ENCODE data around the gene PTPRCAP. TPM values are rescaled to one million over a fixed set of nuclear protein-coding genes. Genes with fewer than 3 reads are reported as not detected.

PTPRCAP gene
- total and polyA plus RNA-seq, 9 donors: 0.84 to 1.5 (median 1.2) TPM

GRCh38 chr11:67452141-67452952, 14.9 kb upstream of the PTPRCAP start, which contains the start of gene GPR152:
Gene GPR152 (minus strand): TSS chr11:67452729. CDS start chr11:67452724, 5 bp downstream.
- Histone ChIP-seq H3K4me3 (ENCODE audit: low read length) (no peak within 1 kb of the TSS), H3K27me3 (ENCODE audit: control insufficient read depth, insufficient read depth, low read length) (peaks cover 4% of the 10 kb centered on the region), H3K4me1 (ENCODE audit: control insufficient read depth, insufficient read depth, low read length) (peaks cover 9% of the 10 kb centered on the region), H3K27ac (ENCODE audit: low read length) (no peak within 1 kb of the TSS), H3K9me3 (replicated peaks; ENCODE audit: control insufficient read depth, low read depth, low read length) (no peaks in the 10 kb centered on the region), H3K36me3 (ENCODE audit: control insufficient read depth, insufficient read depth, low read length) (no peaks in the 10 kb centered on the region)
- WGBS (ENCODE audit: insufficient coverage): 76% methylated on average over 28 of the region's 33 CpGs
- DNase-seq: no peak

- Histone ChIP-seq H3K27ac (ENCODE audit: low read length) (no peak overlapping the region), H3K4me3 (ENCODE audit: low read length) (no peak overlapping the region), H3K4me1 (ENCODE audit: control insufficient read depth, insufficient read depth, low read length) (peaks cover 9% of the 10 kb centered on the region), H3K36me3 (ENCODE audit: control insufficient read depth, insufficient read depth, low read length) (no peaks in the 10 kb centered on the region), H3K9me3 (replicated peaks; ENCODE audit: control insufficient read depth, low read depth, low read length) (no peaks in the 10 kb centered on the region), H3K27me3 (ENCODE audit: control insufficient read depth, insufficient read depth, low read length) (peaks cover 4% of the 10 kb centered on the region)
- no peak for DNase-seq
- 86% methylated on average over 14 of the region's 14 CpGs for WGBS (ENCODE audit: insufficient coverage)
These were observed 14.1 kb upstream of the PTPRCAP start for GRCh38 chr11:67451658-67451976.

GRCh38 chr11:67450796-67451657, 13.5 kb upstream of the PTPRCAP start:
- Histone ChIP-seq H3K36me3 (ENCODE audit: control insufficient read depth, insufficient read depth, low read length) (no peaks in the 10 kb centered on the region), H3K27ac (ENCODE audit: low read length) (no peak overlapping the region), H3K27me3 (ENCODE audit: control insufficient read depth, insufficient read depth, low read length) (peaks cover 2% of the 10 kb centered on the region), H3K9me3 (replicated peaks; ENCODE audit: control insufficient read depth, low read depth, low read length) (no peaks in the 10 kb centered on the region), H3K4me3 (ENCODE audit: low read length) (no peak overlapping the region), H3K4me1 (ENCODE audit: control insufficient read depth, insufficient read depth, low read length) (peaks cover 9% of the 10 kb centered on the region)
- DNase-seq: no peak
- 82% methylated on average over 17 of the region's 25 CpGs for WGBS (ENCODE audit: insufficient coverage)

- H3K27ac ChIP-seq (ENCODE audit: low read length): no peak overlapping the region
- no peak overlapping the region for H3K4me3 ChIP-seq (ENCODE audit: low read length)
- H3K9me3 ChIP-seq (replicated peaks; ENCODE audit: control insufficient read depth, low read depth, low read length): no peaks in the 10 kb centered on the region
- no peaks in the 10 kb centered on the region for H3K27me3 ChIP-seq (ENCODE audit: control insufficient read depth, insufficient read depth, low read length)
- H3K36me3 ChIP-seq (ENCODE audit: control insufficient read depth, insufficient read depth, low read length): no peaks in the 10 kb centered on the region
- peaks cover 12% of the 10 kb centered on the region for H3K4me1 ChIP-seq (ENCODE audit: control insufficient read depth, insufficient read depth, low read length)
- no peak for DNase-seq
- 64% methylated on average over 5 of the region's 9 CpGs for WGBS (ENCODE audit: insufficient coverage)
These were observed 11.8 kb upstream of the PTPRCAP start for GRCh38 chr11:67449116-67449844.

- H3K36me3 ChIP-seq (ENCODE audit: control insufficient read depth, insufficient read depth, low read length): no peaks in the 10 kb centered on the region
- no peak overlapping the region for H3K27ac ChIP-seq (ENCODE audit: low read length)
- DNase-seq: no peak
- no peak overlapping the region for H3K4me3 ChIP-seq (ENCODE audit: low read length)
- WGBS (ENCODE audit: insufficient coverage): 90% methylated on average over 7 of the region's 7 CpGs
- H3K27me3 ChIP-seq (ENCODE audit: control insufficient read depth, insufficient read depth, low read length): no peaks in the 10 kb centered on the region
- no peaks in the 10 kb centered on the region for H3K9me3 ChIP-seq (replicated peaks; ENCODE audit: control insufficient read depth, low read depth, low read length)
- peaks cover 12% of the 10 kb centered on the region for H3K4me1 ChIP-seq (ENCODE audit: control insufficient read depth, insufficient read depth, low read length)
These were observed 10.7 kb upstream of the PTPRCAP start for GRCh38 chr11:67448220-67448609.

- Histone ChIP-seq H3K4me1 (ENCODE audit: control insufficient read depth, insufficient read depth, low read length) (peaks cover 13% of the 10 kb centered on the region), H3K27ac (ENCODE audit: low read length) (no peak overlapping the region), H3K27me3 (ENCODE audit: control insufficient read depth, insufficient read depth, low read length) (no peaks in the 10 kb centered on the region), H3K9me3 (replicated peaks; ENCODE audit: control insufficient read depth, low read depth, low read length) (no peaks in the 10 kb centered on the region), H3K4me3 (ENCODE audit: low read length) (no peak overlapping the region), H3K36me3 (ENCODE audit: control insufficient read depth, insufficient read depth, low read length) (peaks cover 13% of the 10 kb centered on the region)
- WGBS (ENCODE audit: insufficient coverage): 90% methylated on average over 3 of the region's 5 CpGs
- DNase-seq: no peak
These were observed 8.0 kb upstream of the PTPRCAP start for GRCh38 chr11:67445515-67445914.

GRCh38 chr11:67442504-67443404, 5.3 kb upstream of the PTPRCAP start:
- 30% methylated on average over 34 of the region's 45 CpGs for WGBS (ENCODE audit: insufficient coverage)
- no peaks in the 10 kb centered on the region for H3K27me3 ChIP-seq (ENCODE audit: control insufficient read depth, insufficient read depth, low read length)
- peak overlapping the region; percentile 86 for H3K27ac ChIP-seq (ENCODE audit: low read length)
- DNase-seq: no peak
- no peaks in the 10 kb centered on the region for H3K9me3 ChIP-seq (replicated peaks; ENCODE audit: control insufficient read depth, low read depth, low read length)
- peaks cover 24% of the 10 kb centered on the region for H3K4me1 ChIP-seq (ENCODE audit: control insufficient read depth, insufficient read depth, low read length)
- H3K36me3 ChIP-seq (ENCODE audit: control insufficient read depth, insufficient read depth, low read length): peaks cover 35% of the 10 kb centered on the region
- peak overlapping the region; percentile 74 for H3K4me3 ChIP-seq (ENCODE audit: low read length)

GRCh38 chr11:67441731-67442351, 4.4 kb upstream of the PTPRCAP start:
- peaks cover 24% of the 10 kb centered on the region for H3K4me1 ChIP-seq (ENCODE audit: control insufficient read depth, insufficient read depth, low read length)
- peaks cover 38% of the 10 kb centered on the region for H3K36me3 ChIP-seq (ENCODE audit: control insufficient read depth, insufficient read depth, low read length)
- 83% methylated on average over 26 of the region's 28 CpGs for WGBS (ENCODE audit: insufficient coverage)
- no peak overlapping the region for H3K27ac ChIP-seq (ENCODE audit: low read length)
- no peak overlapping the region for H3K4me3 ChIP-seq (ENCODE audit: low read length)
- no peak for DNase-seq
- no peaks in the 10 kb centered on the region for H3K27me3 ChIP-seq (ENCODE audit: control insufficient read depth, insufficient read depth, low read length)
- H3K9me3 ChIP-seq (replicated peaks; ENCODE audit: control insufficient read depth, low read depth, low read length): no peaks in the 10 kb centered on the region

- H3K27ac ChIP-seq (ENCODE audit: low read length): no peak overlapping the region
- 85% methylated on average over 21 of the region's 21 CpGs for WGBS (ENCODE audit: insufficient coverage)
- H3K4me1 ChIP-seq (ENCODE audit: control insufficient read depth, insufficient read depth, low read length): peaks cover 32% of the 10 kb centered on the region
- H3K36me3 ChIP-seq (ENCODE audit: control insufficient read depth, insufficient read depth, low read length): peaks cover 38% of the 10 kb centered on the region
- H3K9me3 ChIP-seq (replicated peaks; ENCODE audit: control insufficient read depth, low read depth, low read length): no peaks in the 10 kb centered on the region
- no peaks in the 10 kb centered on the region for H3K27me3 ChIP-seq (ENCODE audit: control insufficient read depth, insufficient read depth, low read length)
- H3K4me3 ChIP-seq (ENCODE audit: low read length): no peak overlapping the region
- no peak for DNase-seq
These were observed 3.6 kb upstream of the PTPRCAP start for GRCh38 chr11:67441098-67441563.

Data from muscle of leg (tissue), 11 donors.